GM12878 (cell line): ENCODE measurements around the gene SLC6A2. TPM values are rescaled to one million over a fixed set of nuclear protein-coding genes. Genes with fewer than 3 reads are reported as not detected.

Source experiments
- ATAC-seq: fragments of 200-7000 bp; cut with Tn5 transposase; 3 replicates; pipeline ENCODE4 v1.9.1; 2020; ENCODE audit warnings: mild to moderate bottlenecking, moderate library complexity
- BruUV-seq: library from RNA; stranded (reverse); fragments of 400-500 nt; replicated peaks from 2 replicates; lab custom pipeline; 2021; lab: Mats Ljungman, UMichigan
- CTCF ChIA-PET: fragments of 300-600 bp; sonication (Branson Sonifier 250); formaldehyde crosslinking; extraction: SDS; loops from one replicate; lab custom pipeline; 2021; ENCODE audit warnings: inconsistent platforms; lab: Yijun Ruan, JAX
- POLR2A ChIA-PET: fragments of 350-600 bp; formaldehyde crosslinking; extraction: SDS; loops from one replicate; lab custom pipeline; 2021; ENCODE audit warnings: inconsistent platforms; lab: Charles Lee
- RAD21 ChIA-PET: fragments of 300-600 bp; sonication (Branson Sonifier 250); formaldehyde crosslinking; loops from one replicate; lab custom pipeline; 2023; ENCODE audit warnings: antibody characterized with exemption; ENCODE audit not compliant: unreplicated experiment; lab: Charles Lee
- SMC1A ChIA-PET: fragments of 300-600 bp; sonication (Branson Sonifier 250); formaldehyde crosslinking; loops from one replicate; lab custom pipeline; 2023; ENCODE audit not compliant: unreplicated experiment, uncharacterized antibody; lab: Charles Lee
- DNase-seq: peaks from one replicate; pipeline ENCODE4 v3.0.0-alpha.2; 2011; ENCODE audit warnings: low read depth, low spot score
- FAIRE-seq: peaks from 3 replicates; lab custom pipeline; 2011; peaks lifted over from hg19 to GRCh38; lab: Jason Lieb, UNC
- H2AFZ ChIP-seq: 2 replicates; pipeline ENCODE4 v1.6.0; 2011; ENCODE audit warnings: low read depth, low read length, control low read depth; ENCODE audit not compliant: control insufficient read depth
- H3K27ac ChIP-seq: 2 replicates; pipeline ENCODE4 v1.5.1; 2011; ENCODE audit warnings: control low read depth; ENCODE audit not compliant: control insufficient read depth, insufficient read depth
- H3K27me3 ChIP-seq, 2 experiments: replicated peaks in 1 of 2; 2 replicates each; pipeline versions ENCODE4 v1.6.0 to v1.6.1; 2011; ENCODE audit warnings: low read length in 1 of 2; ENCODE audit not compliant: control insufficient read depth in 2 of 2, insufficient read depth in 2 of 2
- H3K36me3 ChIP-seq, 2 experiments: 2 replicates each; pipeline ENCODE4 v1.5.1; 2011; ENCODE audit warnings: low read length in 1 of 2; ENCODE audit not compliant: control insufficient read depth in 2 of 2, insufficient read depth in 2 of 2
- H3K4me1 ChIP-seq: 2 replicates; pipeline ENCODE4 v1.6.1; 2011; ENCODE audit warnings: mild to moderate bottlenecking, low read length, moderate library complexity, mixed read lengths; ENCODE audit not compliant: control insufficient read depth, insufficient read depth
- H3K4me2 ChIP-seq: 2 replicates; pipeline ENCODE4 v1.6.0; 2011; ENCODE audit warnings: control low read depth; ENCODE audit not compliant: control insufficient read depth, insufficient read depth
- H3K4me3 ChIP-seq: fragments of 200-600 bp; sonication (generic); 2 replicates; pipeline ENCODE4 v1.5.1; 2016
- H3K79me2 ChIP-seq: 2 replicates; pipeline ENCODE4 v1.6.0; 2011; ENCODE audit warnings: low read length; ENCODE audit not compliant: control insufficient read depth, insufficient read depth
- H3K9ac ChIP-seq: 2 replicates; pipeline ENCODE4 v1.8.0; 2011; ENCODE audit warnings: low read length, control low read depth, mixed read lengths; ENCODE audit not compliant: control insufficient read depth, insufficient read depth
- H3K9me3 ChIP-seq: replicated peaks from 3 replicates; pipeline ENCODE4 v1.5.1; 2011; ENCODE audit warnings: mild to moderate bottlenecking, low read length; ENCODE audit not compliant: control insufficient read depth, insufficient read depth
- H4K20me1 ChIP-seq: 2 replicates; pipeline ENCODE4 v1.6.0; 2011; ENCODE audit not compliant: control insufficient read depth, insufficient read depth
- BHLHE40 ChIP-seq, 2 experiments: fragments of 450-650 bp in 1 of 2; IDR thresholded peaks; 2 replicates each; pipeline ENCODE4 v1.6.1; 2011 to 2017; ENCODE audit warnings: low read depth in 2 of 2, borderline replicate concordance in 1 of 2, improper control_type of control experiment in 1 of 2, low read length in 1 of 2, mild to moderate bottlenecking in 1 of 2
- CREB1 ChIP-seq: IDR thresholded peaks from 2 replicates; pipeline ENCODE4 v1.6.1; 2012; ENCODE audit warnings: low read depth, mild to moderate bottlenecking, inconsistent platforms
- JUNB ChIP-seq: IDR thresholded peaks from 2 replicates; pipeline ENCODE4 v1.6.1; 2016; ENCODE audit warnings: antibody characterized with exemption, mild to moderate bottlenecking
- MYB ChIP-seq: fragments of 150-350 bp; IDR thresholded peaks from 2 replicates; pipeline ENCODE4 v1.6.1; 2014; ENCODE audit warnings: mild to moderate bottlenecking, low read depth, low read length, borderline replicate concordance
- MYC ChIP-seq: IDR thresholded peaks from 2 replicates; pipeline ENCODE4 v1.6.1; 2011; ENCODE audit warnings: mild to moderate bottlenecking, low read length, moderate library complexity, inconsistent platforms; ENCODE audit not compliant: insufficient read depth, insufficient replicate concordance, insufficient read length, severe bottlenecking
- NR2C1 ChIP-seq: fragments of 450-650 bp; IDR thresholded peaks from 2 replicates; pipeline ENCODE4 v1.6.1; 2017; ENCODE audit warnings: antibody characterized with exemption, mild to moderate bottlenecking, moderate library complexity
- POU2F2 ChIP-seq: IDR thresholded peaks from 3 replicates; pipeline ENCODE4 v1.6.1; 2011; ENCODE audit warnings: low read depth, mild to moderate bottlenecking, low read length, borderline replicate concordance
- RCOR1 ChIP-seq: conservative IDR thresholded peaks from 2 replicates; pipeline ENCODE4 v1.6.1; 2012; ENCODE audit warnings: low read depth, low read length, improper control_type of control experiment
- SREBF2 ChIP-seq: IDR thresholded peaks from 2 replicates; pipeline ENCODE4 v1.6.1; 2012; ENCODE audit warnings: mild to moderate bottlenecking, low read length
- YBX1 ChIP-seq: fragments of 450-650 bp; IDR thresholded peaks from 2 replicates; pipeline ENCODE4 v1.6.1; 2016; ENCODE audit warnings: antibody characterized with exemption
- ZNF24 ChIP-seq: fragments of 450-650 bp; IDR thresholded peaks from 2 replicates; pipeline ENCODE4 v1.6.1; 2017; ENCODE audit warnings: antibody characterized with exemption, mild to moderate bottlenecking
- ZNF622 ChIP-seq: fragments of 450-650 bp; IDR thresholded peaks from 2 replicates; pipeline ENCODE4 v1.6.1; 2017; ENCODE audit warnings: mild to moderate bottlenecking, inconsistent platforms
- ZZZ3 ChIP-seq: IDR thresholded peaks from 2 replicates; pipeline ENCODE4 v1.6.1; 2011; ENCODE audit warnings: low read depth; ENCODE audit not compliant: control insufficient read depth, insufficient read length
- WGBS: methylation state at CpG from one replicate; pipeline ENCODE4 v1.1.6; 2016; ENCODE audit warnings: low lambda C conversion rate; ENCODE audit not compliant: insufficient replicate concordance, insufficient coverage; ENCODE audit errors: missing lambda C conversion rate; 5-methylcytosine and 5-hydroxymethylcytosine counted together
- in situ Hi-C: fragments of 300-500 bp; cut with MboI; formaldehyde crosslinking; loops from 9 replicates; pipeline ENCODE4 v1.14.3; 2018; ENCODE audit warnings: mixed read lengths
- intact Hi-C: fragments of 100-400 bp; cut with micrococcal nuclease; formaldehyde crosslinking; loops from one replicate; pipeline ENCODE4 v1.14.2; 2022; ENCODE audit not compliant: unreplicated experiment
- polyA plus RNA-seq, 11 experiments: library from polyadenylated mRNA; depleted of rRNA in 4 of 11; unstranded in 6 of 11; stranded (reverse) in 5 of 11; fragments of >200 nt; fragmentation: Nextera tagmentation in 4 of 11; fragmentation: Illumina TruSeq in 1 of 11; extraction: Ambion mirVana in 4 of 11; extraction: Trizol in 1 of 11; gene quantifications; 1 replicate in 1 of 11; 2 replicates in 10 of 11; pipeline versions ENCODE4 v1.2.1 to v1.2.3, GENCODE V29; 2011 to 2016; ENCODE audit warnings: inconsistent platforms in 2 of 11, missing spikeins in 2 of 11, low read depth in 1 of 11
- total RNA-seq, 4 experiments: library from RNA; depleted of rRNA in 3 of 4; stranded (reverse); fragments of >200 nt in 3 of 4; fragmentation: Illumina TruSeq in 1 of 4; extraction: Trizol in 1 of 4; gene quantifications; 2 replicates each; pipeline versions ENCODE4 v1.2.1 to v1.2.3, GENCODE V29; 2013 to 2021
- TF ChIP-seq, protein P1 (sequence below): fragments of 450-650 bp; IDR thresholded peaks from 2 replicates; pipeline ENCODE4 v1.6.1; 2014; ENCODE audit warnings: mild to moderate bottlenecking

SLC6A2 gene
- total and polyA plus RNA-seq, 10 of the 15 experiments (the other 5 are each of a cell fraction or from before 2014, with no cell fraction given): not detected

DNA sequence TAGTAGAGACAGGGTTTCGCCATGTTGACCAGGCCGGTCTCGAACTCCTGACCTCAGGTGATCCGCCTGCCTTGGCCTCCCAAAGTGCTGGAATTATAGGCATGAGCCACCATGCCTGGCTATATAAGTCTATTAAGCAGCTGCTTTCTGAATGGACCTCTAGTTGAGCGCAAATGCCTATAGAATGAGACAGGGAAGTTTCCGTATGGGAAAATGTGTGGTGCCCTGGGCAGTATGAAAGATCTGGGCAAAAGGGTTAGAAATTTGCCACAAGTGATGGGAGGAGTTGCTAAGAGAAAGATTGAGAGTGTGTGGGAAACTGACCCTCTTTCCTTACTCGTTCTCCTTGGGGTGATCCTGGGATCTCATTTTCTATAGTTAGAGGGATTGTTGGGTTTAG, 26.3 kb downstream of the SLC6A2 start:
- ATAC-seq: no peak
- Histone ChIP-seq H3K4me2 (no peak overlapping the region), H3K36me3 (no peaks in the 10 kb centered on the region), H2AFZ (no peak overlapping the region), H3K79me2 (no peaks in the 10 kb centered on the region), H3K27me3 (no peaks in the 10 kb centered on the region), H4K20me1 (no peaks in the 10 kb centered on the region), H3K27ac (no peak overlapping the region), H3K9me3 (no peaks in the 10 kb centered on the region), H3K4me3 (no peak overlapping the region), H3K9ac (no peak overlapping the region), H3K4me1 (no peaks in the 10 kb centered on the region)
- no peak for FAIRE-seq
- intact Hi-C loops (no loop called here), in situ Hi-C loops (no loop called here)
- ChIA-PET RAD21 (no interaction called here), POLR2A (no interaction called here), CTCF (no interaction called here), SMC1A (no interaction called here)
- no TSS peak for BruUV-seq
- no peak for DNase-seq
- TF ChIP-seq, protein P1, sequence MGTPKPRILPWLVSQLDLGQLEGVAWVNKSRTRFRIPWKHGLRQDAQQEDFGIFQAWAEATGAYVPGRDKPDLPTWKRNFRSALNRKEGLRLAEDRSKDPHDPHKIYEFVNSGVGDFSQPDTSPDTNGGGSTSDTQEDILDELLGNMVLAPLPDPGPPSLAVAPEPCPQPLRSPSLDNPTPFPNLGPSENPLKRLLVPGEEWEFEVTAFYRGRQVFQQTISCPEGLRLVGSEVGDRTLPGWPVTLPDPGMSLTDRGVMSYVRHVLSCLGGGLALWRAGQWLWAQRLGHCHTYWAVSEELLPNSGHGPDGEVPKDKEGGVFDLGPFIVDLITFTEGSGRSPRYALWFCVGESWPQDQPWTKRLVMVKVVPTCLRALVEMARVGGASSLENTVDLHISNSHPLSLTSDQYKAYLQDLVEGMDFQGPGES: no peak
- TF ChIP-seq JUNB: no peak
- TF ChIP-seq POU2F2: no peak
- no peak for TF ChIP-seq ZNF622
- no peak for TF ChIP-seq MYC
- no peak for TF ChIP-seq ZZZ3
- TF ChIP-seq BHLHE40 (IDR thresholded peaks at IDR 0.05; ENCODE audit: borderline replicate concordance in 1 of 2, low read depth in 2 of 2, low read length in 1 of 2): no peak
- TF ChIP-seq YBX1: no peak
- no peak for TF ChIP-seq SREBF2
- TF ChIP-seq MYB: no peak
- TF ChIP-seq ZNF24: no peak
- TF ChIP-seq CREB1: no peak
- no peak for TF ChIP-seq RCOR1
- no peak for TF ChIP-seq NR2C1
- 44% methylated on average over 7 of the region's 7 CpGs for WGBS
